ENCODE measurements around the gene GMNN. TPM values are rescaled to one million over a fixed set of nuclear protein-coding genes. Genes with fewer than 3 reads are reported as not detected.

The GMNN gene
- total RNA-seq, 1 experiment from 2014 or later = 22.8 TPM

- no peak for DNase-seq (ENCODE audit: extremely low read depth, low read depth)
Observed at GRCh38 chr6:24799541-24799915, 24.8 kb downstream of the GMNN start.

- DNase-seq (ENCODE audit: extremely low read depth, low read depth) = no peak
Observed at GRCh38 chr6:24802271-24803059, 27.7 kb downstream of the GMNN start.

- no peak for DNase-seq (ENCODE audit: extremely low read depth, low read depth)
Observed at GRCh38 chr6:24807584-24807983, 32.8 kb downstream of the GMNN start.

DNA sequence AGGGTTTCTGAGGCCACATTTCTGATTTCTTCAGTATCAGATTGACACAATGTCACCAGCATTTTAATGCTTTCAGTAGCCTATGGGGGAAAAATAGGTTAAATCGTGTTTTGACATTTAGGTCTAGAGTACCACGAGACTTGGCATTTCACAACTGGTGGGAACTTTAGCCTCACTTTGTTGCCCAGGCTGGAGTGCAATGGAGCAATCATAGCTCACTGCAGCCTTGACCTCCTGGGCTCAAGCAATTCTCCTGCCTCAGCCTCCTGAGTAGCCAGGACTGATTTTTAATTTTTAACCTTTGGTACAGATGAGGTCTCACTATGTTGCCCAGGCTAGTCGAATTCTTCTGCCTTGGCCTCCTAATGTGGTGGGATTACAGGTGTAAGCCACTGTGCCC, 35.0 kb downstream of the GMNN start:
- DNase-seq (ENCODE audit: extremely low read depth, low read depth) = no peak

GRCh38 chr6:24818346-24818745, 43.6 kb downstream of the GMNN start:
- no peak for DNase-seq (ENCODE audit: extremely low read depth, low read depth)

GRCh38 chr6:24821860-24822444, 47.2 kb downstream of the GMNN start:
- no peak for DNase-seq (ENCODE audit: extremely low read depth, low read depth)

- DNase-seq (ENCODE audit: extremely low read depth, low read depth) = no peak
Observed at GRCh38 chr6:24822696-24823095, 48.0 kb downstream of the GMNN start.

DNA sequence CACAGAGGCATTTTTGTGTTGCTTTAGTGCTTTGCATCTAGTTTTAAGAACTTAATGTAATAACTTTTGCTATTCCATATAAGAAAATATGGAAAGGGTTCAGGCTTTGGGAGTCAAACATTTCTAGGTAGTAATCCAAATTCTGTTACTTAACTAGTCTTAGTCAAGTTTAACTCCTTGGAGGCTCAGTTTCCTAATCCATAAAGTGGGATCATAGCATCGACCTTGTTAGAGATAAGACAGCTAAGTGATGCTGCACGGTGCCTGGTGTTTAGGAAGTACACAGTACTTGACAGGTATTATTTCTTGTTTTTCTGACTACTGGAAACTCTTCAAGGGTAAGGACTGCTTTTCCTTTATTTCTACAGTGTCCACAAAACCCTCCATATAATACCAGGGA, 48.4 kb downstream of the GMNN start:
- DNase-seq (ENCODE audit: extremely low read depth, low read depth) = no peak

DNA sequence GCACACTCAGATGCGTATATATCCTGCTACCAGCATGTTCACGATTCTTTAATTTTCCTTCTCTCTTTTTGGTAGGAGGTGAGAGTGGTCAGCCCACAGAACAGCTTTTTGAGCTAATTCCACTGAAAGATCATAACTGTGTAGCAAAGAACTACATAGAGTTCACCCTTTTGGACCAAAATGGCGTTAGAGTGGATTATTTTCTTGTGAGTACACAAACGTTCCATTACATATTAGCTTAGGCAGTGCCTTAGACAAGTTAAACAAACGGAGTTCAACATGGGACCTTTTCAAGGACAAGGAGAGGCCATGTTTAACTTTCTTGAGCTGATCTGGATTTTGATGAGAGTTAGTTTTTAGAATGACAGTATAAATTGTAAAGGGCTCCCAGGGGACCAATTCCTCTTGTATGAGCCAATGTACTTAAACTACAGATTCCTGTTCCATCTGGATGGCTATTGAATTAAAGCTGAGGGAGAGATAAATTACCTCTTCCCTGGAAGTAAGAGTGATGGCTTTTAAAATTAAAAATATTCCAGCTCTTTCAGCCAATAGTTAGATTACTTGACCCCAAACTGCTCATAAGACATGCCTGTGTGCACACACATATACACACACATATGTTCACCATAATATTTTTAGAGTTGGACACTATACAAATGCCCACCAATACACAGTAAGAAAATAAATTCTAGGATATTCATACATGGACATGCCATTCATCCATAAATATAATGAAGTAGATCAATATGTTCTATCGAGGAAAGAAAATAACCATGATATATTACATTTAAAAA, 49.6 kb downstream of the GMNN start:
- no peak for DNase-seq (ENCODE audit: extremely low read depth, low read depth)

DNA sequence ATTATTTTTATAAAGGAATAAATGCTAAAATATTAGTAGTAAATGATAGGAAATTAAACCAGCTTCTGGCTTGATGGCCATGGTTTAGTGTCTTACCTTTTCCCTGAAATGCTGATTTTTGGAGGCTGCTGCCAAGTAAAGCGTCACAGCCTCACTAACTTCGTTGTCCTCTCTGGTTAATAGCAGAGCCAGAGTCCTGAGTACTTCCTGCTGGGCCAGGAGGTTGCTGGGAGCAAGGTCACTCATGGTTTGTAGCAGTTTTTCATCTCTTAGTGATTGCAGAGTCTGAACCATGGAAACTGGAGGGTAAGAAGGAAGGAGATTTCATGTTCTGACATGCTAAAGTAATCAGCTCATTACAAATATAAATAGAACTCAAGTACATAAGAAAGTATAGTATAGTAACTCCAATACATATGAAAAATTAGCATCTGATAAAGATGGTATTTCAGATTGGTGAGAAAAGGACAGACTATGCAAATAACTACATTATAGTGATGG, 50.4 kb downstream of the GMNN start:
- DNase-seq (ENCODE audit: extremely low read depth, low read depth) = no peak

- no peak for DNase-seq (ENCODE audit: extremely low read depth, low read depth)
Observed at GRCh38 chr6:24827162-24827561, 52.4 kb downstream of the GMNN start.

DNA sequence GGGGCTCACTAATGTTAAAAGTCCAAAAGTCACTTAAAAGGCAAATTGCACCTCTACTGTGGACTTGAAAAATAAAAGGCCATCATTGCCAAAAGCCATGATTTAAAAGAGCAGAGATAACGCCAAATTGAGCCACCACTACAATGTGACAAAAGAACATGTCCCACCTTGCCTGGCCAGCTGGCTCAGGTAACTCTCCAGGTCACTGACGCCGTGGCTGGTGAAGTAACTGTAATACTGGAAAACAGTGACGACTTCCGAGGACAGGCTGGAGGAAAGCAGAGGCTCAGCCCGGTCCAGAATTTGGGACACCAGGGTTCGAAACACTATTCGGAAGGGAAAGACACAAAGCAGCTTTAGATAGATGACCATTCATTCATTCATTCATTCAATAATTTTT, 53.2 kb downstream of the GMNN start:
- DNase-seq (ENCODE audit: extremely low read depth, low read depth) = no peak

GRCh38 chr6:24829657-24830056, 54.9 kb downstream of the GMNN start:
- DNase-seq (ENCODE audit: extremely low read depth, low read depth) = no peak

GRCh38 chr6:24831771-24832716, 57.3 kb downstream of the GMNN start:
- no peak for DNase-seq (ENCODE audit: extremely low read depth, low read depth)

DNA sequence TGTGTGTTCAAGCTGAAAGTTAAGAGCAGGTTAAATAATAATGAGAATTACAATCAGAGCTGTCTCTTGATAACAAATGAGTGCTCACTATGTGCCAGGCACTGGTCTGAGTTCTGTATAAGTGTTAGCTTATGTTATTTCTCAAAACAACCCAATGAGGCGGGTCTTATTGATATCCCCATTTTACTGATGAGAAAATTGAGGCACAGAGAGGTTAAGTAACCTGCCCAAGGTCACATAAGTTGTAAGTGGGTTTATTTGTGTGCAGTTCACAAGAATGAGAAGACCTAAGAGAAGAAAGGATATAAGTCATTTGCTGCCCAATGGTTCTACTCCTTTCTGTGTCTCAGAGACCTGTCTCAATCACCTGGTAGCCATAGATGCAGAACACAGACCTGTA, 58.1 kb downstream of the GMNN start:
- no peak for DNase-seq (ENCODE audit: extremely low read depth, low read depth)

GRCh38 chr6:24833711-24834386, 59.1 kb downstream of the GMNN start:
- no peak for DNase-seq (ENCODE audit: extremely low read depth, low read depth)
